Esophagus muscularis mucosa (tissue), 4 donors: ENCODE data around the gene ERBB4. TPM values are rescaled to one million over a fixed set of nuclear protein-coding genes. Genes with fewer than 3 reads are reported as not detected.

ENCODE experiments used
- DNase-seq: peaks from one replicate; pipeline ENCODE4 v3.0.0-alpha.2; 2017; ENCODE audit errors: extremely low spot score
- H3K27ac ChIP-seq, 4 donors: fragments of 200-600 bp; sonication (generic); replicated peaks in 1 of 4; 1 replicate in 3 of 4; 2 replicates in 1 of 4; pipeline ENCODE4 v1.5.1; 2016 to 2019; ENCODE audit warnings: mild to moderate bottlenecking in 1 of 4
- H3K27me3 ChIP-seq, 4 donors: fragments of 200-600 bp; sonication (generic); one replicate each; pipeline versions ENCODE4 v1.5.1 to v1.6.0; 2016 to 2019
- H3K36me3 ChIP-seq, 4 donors: fragments of 200-600 bp; sonication (generic); one replicate each; pipeline ENCODE4 v1.5.1; 2016 to 2019
- H3K4me1 ChIP-seq, 4 donors: fragments of 200-600 bp; sonication (generic); one replicate each; pipeline ENCODE4 v1.5.1; 2016 to 2019
- H3K4me3 ChIP-seq, 4 donors: fragments of 200-600 bp; sonication (generic); 1 replicate in 2 of 4; 2 replicates in 2 of 4; pipeline ENCODE4 v1.5.1; 2016 to 2019; ENCODE audit warnings: mild to moderate bottlenecking in 4 of 4, moderate library complexity in 1 of 4
- H3K9me3 ChIP-seq, 4 donors: fragments of 200-600 bp; sonication (generic); 1 replicate in 3 of 4; 2 replicates in 1 of 4; pipeline ENCODE4 v1.5.1; 2016 to 2019
- CTCF ChIP-seq, 3 experiments: fragments of 200-600 bp in 2 of 3; fragments of 450-650 bp in 1 of 3; sonication (generic) in 2 of 3; IDR thresholded peaks; one replicate each; pipeline ENCODE4 v1.5.1; 2017 to 2019; ENCODE audit warnings: antibody characterized with exemption in 3 of 3, mild to moderate bottlenecking in 2 of 3, moderate library complexity in 1 of 3
- EP300 ChIP-seq: sonication (generic); formaldehyde crosslinking; IDR thresholded peaks from one replicate; pipeline ENCODE4 v1.6.1; 2017; ENCODE audit warnings: antibody characterized with exemption
- POLR2A ChIP-seq: fragments of 450-650 bp; IDR thresholded peaks from one replicate; pipeline ENCODE4 v1.6.1; 2017; ENCODE audit warnings: antibody characterized with exemption, moderate library complexity, mild to moderate bottlenecking, low read depth
- POLR2AphosphoS5 ChIP-seq, 2 donors: sonication (generic); formaldehyde crosslinking; IDR thresholded peaks; one replicate each; pipeline ENCODE4 v1.6.1; 2017; ENCODE audit warnings: antibody characterized with exemption in 2 of 2
- WGBS: methylation state at CpG from one replicate; pipeline ENCODE4 v1.1.5; 2018; 5-methylcytosine and 5-hydroxymethylcytosine counted together
- intact Hi-C: fragments of 100-400 bp; cut with DNase I; formaldehyde crosslinking; loops from one replicate; pipeline ENCODE4 v1.15.1; 2023
- total RNA-seq, 4 donors: library from RNA; depleted of rRNA; stranded (reverse); fragments of >200 nt; gene quantifications; one replicate each; pipeline versions ENCODE4 v1.1.0 to v1.2.1, GENCODE V29; 2016

The ERBB4 gene
- total RNA-seq, 4 donors from 2014 or later, result under 0.01 to 0.19 (median 0.17) TPM

DNA sequence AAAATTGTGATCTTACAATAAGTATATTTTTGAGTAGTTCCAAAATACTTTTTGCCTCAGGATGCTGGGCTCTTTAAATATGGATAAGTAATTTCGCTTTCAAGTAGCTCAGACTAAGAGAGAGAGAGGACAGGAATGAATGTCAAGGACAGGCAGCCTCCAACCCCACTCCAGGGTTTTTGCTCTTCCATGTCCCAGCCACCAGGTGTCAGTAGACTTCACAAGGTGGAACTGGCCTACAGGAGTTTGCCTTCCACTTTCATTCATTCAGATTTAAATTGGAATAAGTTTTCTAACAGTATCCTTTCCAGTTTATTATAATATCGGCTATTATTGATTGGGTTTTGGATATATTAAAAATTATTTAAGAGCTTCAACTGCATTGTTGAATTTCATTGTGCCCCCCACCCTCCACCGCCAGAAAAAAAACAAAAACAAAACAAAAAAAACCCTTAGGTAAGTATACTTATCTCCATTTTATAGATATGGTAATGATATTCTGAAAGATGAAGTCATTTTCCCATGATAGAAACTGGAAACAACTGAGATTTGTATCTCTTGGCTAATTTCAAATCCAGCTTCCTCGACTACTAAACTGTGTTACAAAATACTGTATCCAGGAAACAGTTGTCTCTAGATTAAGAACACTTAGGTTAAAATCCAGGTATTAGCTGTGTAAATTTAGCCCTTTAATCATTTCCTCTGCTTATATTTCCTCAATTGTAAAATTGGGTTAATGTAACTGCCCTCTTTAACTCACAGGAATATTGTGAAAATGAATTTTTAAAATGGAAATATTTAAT lies 793.1 kb downstream of the ERBB4 start:
- TF ChIP-seq CTCF (IDR thresholded peaks at IDR 0.05) (peak; percentile 54 to 73 (median 55)), POLR2A (no peak), EP300 (no peak)
- Histone ChIP-seq H3K4me1 (no peaks in the 10 kb centered on the region), H3K36me3 (no peaks in the 10 kb centered on the region), H3K4me3 (no peak overlapping the region), H3K27ac (no peak overlapping the region), H3K9me3 (no peaks in the 10 kb centered on the region), H3K27me3 (no peaks in the 10 kb centered on the region)
- no peak for DNase-seq
- intact Hi-C loops, result loop anchor here (5.0 kb wide), 1 partner anchor 822 kb away; no protein-coding TSS in a partner anchor
- WGBS, result 58% methylated on average over 4 of the region's 4 CpGs

DNA sequence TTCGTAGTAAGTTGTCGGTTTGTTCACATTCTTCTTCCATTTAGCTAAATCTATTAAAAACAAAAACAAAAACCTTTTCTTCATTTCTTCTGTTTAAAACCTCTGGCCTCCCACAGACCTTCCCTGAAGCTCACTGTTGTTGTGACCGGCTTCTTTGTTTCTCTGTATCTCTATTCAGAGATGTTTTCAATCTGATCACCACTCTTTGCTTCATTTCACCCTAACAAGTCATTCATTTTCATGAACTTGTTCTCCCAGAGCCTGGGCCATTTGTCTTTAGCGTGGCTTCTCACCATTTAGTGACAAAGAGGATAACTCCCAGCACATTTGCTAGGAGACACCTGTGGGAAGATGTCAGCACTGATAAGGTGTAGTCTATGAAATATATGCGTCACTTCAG lies 794.2 kb downstream of the ERBB4 start:
- no peak overlapping the region for H3K4me3 ChIP-seq
- intact Hi-C loops, result no loop called here
- H3K27me3 ChIP-seq, result no peaks in the 10 kb centered on the region
- WGBS, result 70% methylated on average over 5 of the region's 5 CpGs
- no peaks in the 10 kb centered on the region for H3K36me3 ChIP-seq
- DNase-seq, result no peak
- TF ChIP-seq EP300 (no peak), POLR2A (no peak), CTCF (IDR thresholded peaks at IDR 0.05) (no peak), POLR2AphosphoS5 (IDR thresholded peaks at IDR 0.05) (no peak)
- no peaks in the 10 kb centered on the region for H3K9me3 ChIP-seq
- H3K4me1 ChIP-seq, result no peaks in the 10 kb centered on the region
- H3K27ac ChIP-seq, result no peak overlapping the region

GRCh38 chr2:211741966-211742365 lies 796.6 kb downstream of the ERBB4 start:
- no peaks in the 10 kb centered on the region for H3K4me1 ChIP-seq
- H3K27me3 ChIP-seq, result no peaks in the 10 kb centered on the region
- no peak overlapping the region for H3K4me3 ChIP-seq
- no peaks in the 10 kb centered on the region for H3K36me3 ChIP-seq
- no peak for DNase-seq
- TF ChIP-seq POLR2A, result no peak
- TF ChIP-seq POLR2AphosphoS5 (IDR thresholded peaks at IDR 0.05), result no peak
- TF ChIP-seq CTCF (IDR thresholded peaks at IDR 0.05), result no peak
- no peak for TF ChIP-seq EP300
- 79% methylated on average over 4 of the region's 4 CpGs for WGBS
- intact Hi-C loops, result no loop called here
- no peaks in the 10 kb centered on the region for H3K9me3 ChIP-seq
- H3K27ac ChIP-seq, result no peak overlapping the region

GRCh38 chr2:211737282-211737681 lies 801.3 kb downstream of the ERBB4 start:
- H3K4me3 ChIP-seq, result no peak overlapping the region
- no peaks in the 10 kb centered on the region for H3K27me3 ChIP-seq
- H3K9me3 ChIP-seq, result no peaks in the 10 kb centered on the region
- H3K27ac ChIP-seq, result no peak overlapping the region
- 53% methylated on average over 3 of the region's 3 CpGs for WGBS
- TF ChIP-seq CTCF (IDR thresholded peaks at IDR 0.05) (no peak), POLR2AphosphoS5 (IDR thresholded peaks at IDR 0.05) (no peak), POLR2A (no peak), EP300 (no peak)
- H3K36me3 ChIP-seq, result no peaks in the 10 kb centered on the region
- no peaks in the 10 kb centered on the region for H3K4me1 ChIP-seq
- intact Hi-C loops, result no loop called here
- DNase-seq, result no peak
